Measurements from ENCODE around the gene BIRC2.

The BIRC2 gene

GRCh38 chr11:102402548-102402947 lies 55.5 kb downstream of the BIRC2 start:
- no peak for DNase-seq

DNA sequence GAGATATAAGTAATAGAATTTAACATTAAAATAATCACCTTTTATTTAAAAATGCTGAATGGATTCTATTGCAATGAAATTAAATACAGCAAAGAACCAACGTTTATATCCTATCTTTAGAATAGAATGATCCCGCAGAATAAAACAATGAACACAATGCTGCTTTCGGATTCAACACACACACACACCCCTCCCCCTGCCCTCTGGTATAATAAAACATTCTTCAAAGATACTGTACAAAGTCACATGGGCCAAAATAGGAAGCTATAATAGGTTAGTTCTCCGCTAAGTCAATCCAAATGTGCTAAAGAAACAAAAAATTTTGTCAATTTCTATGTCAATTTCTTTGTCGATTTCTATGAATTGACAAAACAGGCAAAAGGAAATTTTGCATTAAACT lies 58.5 kb downstream of the BIRC2 start:
- DNase-seq, result no peak

- no peak for DNase-seq
These were observed 59.1 kb downstream of the BIRC2 start for GRCh38 chr11:102406099-102406498.

DNA sequence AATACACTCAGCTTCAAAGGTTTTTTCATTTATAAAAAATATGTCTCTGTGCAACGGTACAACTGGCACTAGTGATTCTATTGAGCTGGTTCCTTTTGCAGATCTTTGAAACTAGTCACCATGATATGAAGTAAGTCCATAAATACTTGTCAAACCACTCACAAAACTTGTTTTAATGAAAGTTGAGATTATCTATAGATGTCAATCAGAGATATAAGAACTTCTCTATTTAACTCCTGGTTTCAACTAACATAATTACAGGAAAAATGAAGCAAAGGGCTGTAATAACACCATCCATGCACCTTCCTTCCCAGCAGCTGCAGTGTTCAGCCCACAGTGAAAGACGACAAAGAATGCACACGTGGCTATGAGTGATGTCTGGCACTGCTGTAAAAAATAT lies 60.9 kb downstream of the BIRC2 start:
- DNase-seq, result no peak

- no peak for DNase-seq
These were observed 61.3 kb downstream of the BIRC2 start for GRCh38 chr11:102408339-102408738.

GRCh38 chr11:102410382-102410784 lies 63.4 kb downstream of the BIRC2 start:
- DNase-seq, result no peak

DNA sequence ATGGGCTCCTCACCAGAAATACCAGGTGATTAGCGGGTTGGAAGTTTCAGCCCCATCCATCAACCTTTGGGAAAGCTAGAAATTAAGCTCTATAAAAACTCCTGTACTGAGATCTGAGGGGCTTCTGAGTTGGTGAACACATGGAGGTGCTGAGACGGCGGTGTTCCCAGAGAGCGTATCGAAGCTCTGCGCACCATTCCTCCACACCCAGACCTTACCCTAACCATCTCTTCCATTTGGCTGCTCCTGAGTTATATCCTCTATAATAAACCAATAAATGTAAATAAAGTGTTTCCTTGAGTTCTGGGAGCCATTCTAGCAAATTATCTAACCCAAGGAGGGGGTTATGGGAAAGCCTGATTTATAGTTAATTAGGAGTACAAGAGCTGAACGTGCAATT lies 64.1 kb downstream of the BIRC2 start:
- DNase-seq, result no peak

- DNase-seq, result no peak
These were observed 66.5 kb downstream of the BIRC2 start for GRCh38 chr11:102413497-102413896.

DNA sequence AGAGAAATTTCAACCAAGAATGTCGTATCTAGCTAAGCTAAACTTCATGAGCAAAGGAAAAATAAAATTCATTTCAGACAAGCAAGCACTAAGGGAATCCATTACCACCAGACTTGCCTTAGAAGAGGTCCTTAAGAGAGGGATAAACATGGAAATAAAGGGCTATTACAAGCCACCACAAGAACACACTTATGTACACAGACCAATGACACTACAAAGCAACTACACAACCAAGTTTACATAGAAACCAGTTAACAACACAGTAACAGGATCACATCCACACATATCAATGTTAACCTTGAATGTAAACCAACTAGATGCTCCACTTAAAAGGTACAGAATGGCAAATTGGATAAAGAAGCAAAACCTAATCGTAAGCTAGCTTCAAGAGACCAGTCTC lies 67.5 kb downstream of the BIRC2 start:
- DNase-seq, result no peak

DNA sequence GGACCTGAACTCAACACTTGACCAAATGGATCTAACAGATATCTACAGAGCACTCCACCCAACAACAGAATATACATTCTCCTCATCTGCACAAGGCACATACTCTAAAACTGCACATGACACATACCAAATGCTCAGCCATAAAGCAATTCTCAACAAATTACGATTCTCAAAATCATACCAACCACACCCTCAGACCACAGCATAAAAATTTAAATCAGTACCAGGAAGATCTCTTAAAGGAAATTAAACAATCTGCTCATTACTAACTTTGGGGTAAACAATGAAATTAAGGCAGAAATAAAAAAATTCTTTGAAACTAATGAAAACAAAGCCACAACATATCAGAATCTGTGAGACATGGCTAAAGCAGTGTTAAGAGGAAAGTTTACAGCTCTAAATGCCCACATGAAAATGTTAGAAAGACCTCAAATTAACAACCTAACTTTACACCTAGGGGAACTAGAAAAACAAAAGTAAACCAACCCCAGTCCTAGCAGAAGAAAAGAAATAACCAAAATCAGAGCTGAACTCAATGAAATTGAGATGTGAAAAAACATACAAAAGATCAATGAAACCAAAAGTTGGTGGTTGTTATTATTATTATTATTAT lies 68.4 kb downstream of the BIRC2 start:
- no peak for DNase-seq

DNA sequence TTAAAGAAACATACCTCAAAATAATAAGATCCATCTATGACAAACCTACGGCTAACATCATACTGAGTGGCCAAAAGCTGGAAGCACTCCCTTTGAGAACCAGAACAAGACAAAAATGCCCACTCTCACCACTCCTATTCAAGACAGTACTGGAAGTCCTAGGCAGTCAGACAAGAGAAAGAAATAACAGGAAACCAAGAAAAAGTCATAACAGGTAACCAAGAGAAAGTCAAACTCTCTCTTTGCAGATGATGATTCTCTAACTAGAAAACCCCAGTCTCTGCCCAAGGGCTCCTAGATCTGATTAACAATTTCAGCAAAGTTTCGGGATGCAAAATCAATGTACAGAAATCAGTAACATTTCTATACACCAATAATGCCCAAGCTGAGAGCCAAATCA lies 70.0 kb downstream of the BIRC2 start:
- DNase-seq, result no peak

DNA sequence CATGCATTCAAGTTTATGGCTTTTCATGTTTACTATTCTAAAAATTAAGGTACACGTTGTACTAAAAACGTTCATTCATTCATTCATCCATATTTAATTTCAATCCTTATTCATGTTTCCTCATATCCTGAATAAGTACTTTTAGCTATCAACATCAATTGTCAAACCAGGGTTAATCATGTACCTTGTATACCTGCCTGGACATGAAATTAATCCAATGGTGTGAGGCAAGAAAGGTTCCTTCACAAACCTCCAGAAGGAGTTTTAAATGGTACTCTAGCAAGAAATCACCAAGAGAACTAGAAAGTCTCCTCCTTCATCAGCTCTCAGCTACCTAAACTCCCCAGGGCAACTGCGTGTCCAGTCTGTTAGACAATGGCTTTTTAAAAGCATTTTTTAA lies 72.2 kb downstream of the BIRC2 start:
- no peak for DNase-seq

- DNase-seq, result no peak
These were observed 73.5 kb downstream of the BIRC2 start for GRCh38 chr11:102420547-102420946.

GRCh38 chr11:102421261-102421660 lies 74.2 kb downstream of the BIRC2 start:
- DNase-seq, result peak; percentile 46

GRCh38 chr11:102422817-102423712 lies 76.1 kb downstream of the BIRC2 start:
- DNase-seq, result no peak

DNA sequence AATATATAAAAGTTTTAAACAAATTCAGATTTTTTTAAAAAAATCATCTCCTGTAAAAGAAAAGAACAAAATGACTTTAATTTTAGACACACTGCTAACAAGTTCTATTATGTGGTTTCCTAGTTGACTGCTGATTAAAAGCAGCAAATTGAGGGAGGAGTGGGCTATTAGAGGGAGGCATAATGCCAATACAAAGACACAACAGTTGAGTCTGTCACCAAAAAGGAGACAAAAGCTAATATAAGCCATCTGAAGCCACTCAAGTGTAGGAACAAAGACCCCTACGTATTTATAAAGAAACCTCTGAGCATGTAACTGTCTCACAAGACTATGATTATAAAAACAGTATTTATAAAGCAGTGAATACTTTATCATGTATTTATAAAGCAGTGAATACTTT lies 76.9 kb downstream of the BIRC2 start:
- no peak for DNase-seq

DNA sequence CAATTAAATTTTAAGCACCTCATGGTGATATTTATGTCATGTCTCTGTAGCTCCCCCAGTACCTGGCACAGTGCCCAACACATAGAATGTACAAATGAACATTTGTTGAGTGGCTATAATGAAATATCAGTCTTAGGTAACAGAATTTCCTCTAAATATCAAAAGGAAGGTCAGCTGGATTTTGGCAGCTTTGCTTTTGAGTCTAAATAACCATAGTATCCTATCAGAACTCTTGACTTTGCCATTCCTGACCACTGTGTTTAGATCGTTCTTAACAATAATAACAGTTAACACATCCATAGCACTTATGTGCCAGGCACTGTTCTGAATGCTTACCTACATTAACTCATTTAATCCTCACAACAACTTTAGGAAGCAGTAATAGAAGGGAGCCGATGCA lies 79.0 kb downstream of the BIRC2 start:
- no peak for DNase-seq

- no peak for DNase-seq
These were observed 79.6 kb downstream of the BIRC2 start for GRCh38 chr11:102426570-102426969.

DNA sequence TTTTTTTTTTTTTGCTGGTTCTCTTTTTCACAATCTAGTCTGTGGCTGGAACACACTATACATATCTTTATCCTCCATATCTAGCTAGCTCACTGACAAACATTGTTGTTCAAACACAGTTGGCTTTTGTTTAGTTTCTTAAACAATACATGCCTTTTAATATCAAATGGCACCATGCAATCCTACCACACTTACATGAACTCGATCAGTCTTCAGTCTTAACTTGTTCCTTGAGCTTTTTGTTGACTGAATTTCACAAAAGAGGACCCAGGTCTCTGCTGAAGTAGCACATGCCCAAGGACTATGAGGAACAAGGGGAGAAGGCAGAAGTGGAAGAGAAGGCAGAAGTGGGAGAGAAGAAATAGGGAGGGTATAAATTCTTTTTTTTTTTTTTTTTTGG lies 80.1 kb downstream of the BIRC2 start:
- DNase-seq, result no peak

Measured in NCI-H1694 treated with DMSO at 0.1 percent for 48 hours (cell line).